Mesothelial cell of epicardium (in vitro differentiated cells): ENCODE results near the gene HMMR. TPM values are rescaled to one million over a fixed set of nuclear protein-coding genes. Genes with fewer than 3 reads are reported as not detected.

Experiments
- DNase-seq, 2 experiments: peaks; one replicate each; pipeline ENCODE4 v3.0.0; 2021; ENCODE audit warnings: low spot score in 2 of 2; ENCODE audit not compliant: unreplicated experiment in 2 of 2
- H3K27ac Mint-ChIP-seq: 2 replicates; pipeline ENCODE4 v1.8.0; 2021; ENCODE audit warnings: mixed read lengths
- H3K27me3 Mint-ChIP-seq: 2 replicates; pipeline ENCODE4 v1.8.0; 2021; ENCODE audit warnings: low read depth, mixed read lengths
- H3K36me3 Mint-ChIP-seq: 2 replicates; pipeline ENCODE4 v1.8.0; 2021; ENCODE audit warnings: mixed read lengths
- H3K4me1 Mint-ChIP-seq: 2 replicates; pipeline ENCODE4 v1.8.0; 2021; ENCODE audit warnings: mixed read lengths
- H3K4me3 Mint-ChIP-seq: 2 replicates; pipeline ENCODE4 v1.8.0; 2021; ENCODE audit warnings: mild to moderate bottlenecking, moderate library complexity, mixed read lengths
- H3K9me3 Mint-ChIP-seq: 2 replicates; pipeline ENCODE4 v1.8.0; 2021; ENCODE audit warnings: mixed read lengths
- total RNA-seq: library from RNA; stranded (reverse); gene quantifications from 3 replicates; pipeline ENCODE4 v1.2.1, GENCODE V29; 2021
- TF ChIP-seq, protein P1 (sequence below): fragments of 200-600 bp; sonication (generic); IDR thresholded peaks from one replicate; pipeline ENCODE4 v1.5.0; 2021; ENCODE audit warnings: antibody characterized with exemption; ENCODE audit not compliant: unreplicated experiment

HMMR gene
- total RNA-seq, 1 donor from 2014 or later, result 9.4 TPM

DNA sequence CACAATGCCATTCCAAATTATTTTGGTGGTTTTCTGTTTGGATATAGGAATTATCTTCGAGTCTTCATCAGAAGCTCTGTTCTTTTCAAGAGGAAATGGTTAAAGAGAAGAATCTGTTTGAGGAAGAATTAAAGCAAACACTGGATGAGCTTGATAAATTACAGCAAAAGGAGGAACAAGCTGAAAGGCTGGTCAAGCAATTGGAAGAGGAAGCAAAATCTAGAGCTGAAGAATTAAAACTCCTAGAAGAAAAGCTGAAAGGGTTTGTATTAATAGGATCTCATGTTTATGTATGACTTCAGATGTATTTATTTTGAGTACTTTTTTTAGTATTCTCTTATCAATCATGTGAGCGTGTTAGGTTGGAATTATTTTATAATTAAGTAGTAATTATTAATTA is 15.0 kb downstream of the HMMR start:
- no peak for DNase-seq
- Mint-ChIP-seq H3K27me3 (no peaks in the 10 kb centered on the region), H3K27ac (no peak overlapping the region), H3K4me1 (peaks cover 10% of the 10 kb centered on the region), H3K36me3 (peaks cover 10% of the 10 kb centered on the region), H3K9me3 (no peaks in the 10 kb centered on the region), H3K4me3 (no peak overlapping the region)
- TF ChIP-seq, protein P1, sequence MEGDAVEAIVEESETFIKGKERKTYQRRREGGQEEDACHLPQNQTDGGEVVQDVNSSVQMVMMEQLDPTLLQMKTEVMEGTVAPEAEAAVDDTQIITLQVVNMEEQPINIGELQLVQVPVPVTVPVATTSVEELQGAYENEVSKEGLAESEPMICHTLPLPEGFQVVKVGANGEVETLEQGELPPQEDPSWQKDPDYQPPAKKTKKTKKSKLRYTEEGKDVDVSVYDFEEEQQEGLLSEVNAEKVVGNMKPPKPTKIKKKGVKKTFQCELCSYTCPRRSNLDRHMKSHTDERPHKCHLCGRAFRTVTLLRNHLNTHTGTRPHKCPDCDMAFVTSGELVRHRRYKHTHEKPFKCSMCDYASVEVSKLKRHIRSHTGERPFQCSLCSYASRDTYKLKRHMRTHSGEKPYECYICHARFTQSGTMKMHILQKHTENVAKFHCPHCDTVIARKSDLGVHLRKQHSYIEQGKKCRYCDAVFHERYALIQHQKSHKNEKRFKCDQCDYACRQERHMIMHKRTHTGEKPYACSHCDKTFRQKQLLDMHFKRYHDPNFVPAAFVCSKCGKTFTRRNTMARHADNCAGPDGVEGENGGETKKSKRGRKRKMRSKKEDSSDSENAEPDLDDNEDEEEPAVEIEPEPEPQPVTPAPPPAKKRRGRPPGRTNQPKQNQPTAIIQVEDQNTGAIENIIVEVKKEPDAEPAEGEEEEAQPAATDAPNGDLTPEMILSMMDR, result no peak

DNA sequence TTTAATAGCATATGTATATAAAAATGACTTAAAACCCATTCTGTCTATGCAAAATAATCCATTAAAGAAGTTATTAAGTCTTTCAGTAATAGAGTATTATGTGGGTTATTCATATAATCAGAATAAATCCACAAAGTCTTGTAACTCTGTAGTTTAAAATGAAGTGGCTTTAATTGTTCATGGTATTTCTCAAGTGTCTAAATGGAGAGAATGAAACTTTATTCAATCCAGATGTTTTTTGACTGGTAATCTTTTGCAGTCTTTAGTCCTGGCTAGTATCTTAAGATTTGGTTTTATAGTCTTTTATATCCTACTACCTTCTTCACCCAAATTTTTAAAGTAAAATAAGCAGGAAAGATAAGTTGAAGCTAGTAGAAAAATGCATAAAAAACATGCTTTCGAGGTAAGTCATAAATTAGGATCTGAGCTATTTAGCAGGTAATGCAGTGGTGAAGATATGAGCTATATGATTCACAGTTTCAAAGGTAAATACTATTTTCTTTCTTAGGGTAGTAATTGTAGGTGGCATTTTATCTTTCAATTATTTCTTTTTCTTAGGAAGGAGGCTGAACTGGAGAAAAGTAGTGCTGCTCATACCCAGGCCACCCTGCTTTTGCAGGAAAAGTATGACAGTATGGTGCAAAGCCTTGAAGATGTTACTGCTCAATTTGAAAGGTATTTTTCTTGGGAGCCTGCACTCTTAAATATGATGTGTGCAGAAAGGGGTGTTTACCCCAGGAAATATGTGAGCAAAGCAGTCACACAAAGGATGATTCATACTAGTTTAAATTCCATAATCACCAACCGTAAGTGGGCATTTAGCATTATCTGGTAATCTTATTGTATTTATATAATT is 17.9 kb downstream of the HMMR start:
- Mint-ChIP-seq H3K4me3 (no peak overlapping the region), H3K4me1 (peaks cover 10% of the 10 kb centered on the region), H3K9me3 (no peaks in the 10 kb centered on the region), H3K36me3 (peaks cover 8% of the 10 kb centered on the region), H3K27ac (peak overlapping the region; percentile 67), H3K27me3 (no peaks in the 10 kb centered on the region)
- no peak for DNase-seq
- TF ChIP-seq, protein P1, result no peak

DNA sequence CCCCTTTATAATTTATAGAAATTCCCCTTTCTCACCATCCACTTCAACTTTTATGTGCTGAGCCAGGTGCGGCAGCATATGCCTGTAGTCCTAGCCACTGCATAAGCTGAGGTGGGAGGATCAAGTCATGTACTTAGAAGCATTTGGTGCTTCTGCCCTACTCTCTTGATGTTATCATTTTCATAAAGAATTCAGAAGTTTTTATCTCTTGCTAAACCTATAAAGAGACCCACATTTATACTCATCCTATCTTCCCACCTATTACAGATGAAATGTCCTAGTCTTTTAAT is 18.5 kb downstream of the HMMR start:
- Mint-ChIP-seq H3K4me3 (no peak overlapping the region), H3K4me1 (peaks cover 10% of the 10 kb centered on the region), H3K27me3 (no peaks in the 10 kb centered on the region), H3K9me3 (no peaks in the 10 kb centered on the region), H3K27ac (no peak overlapping the region), H3K36me3 (peaks cover 9% of the 10 kb centered on the region)
- DNase-seq, result no peak
- TF ChIP-seq, protein P1, result no peak

DNA sequence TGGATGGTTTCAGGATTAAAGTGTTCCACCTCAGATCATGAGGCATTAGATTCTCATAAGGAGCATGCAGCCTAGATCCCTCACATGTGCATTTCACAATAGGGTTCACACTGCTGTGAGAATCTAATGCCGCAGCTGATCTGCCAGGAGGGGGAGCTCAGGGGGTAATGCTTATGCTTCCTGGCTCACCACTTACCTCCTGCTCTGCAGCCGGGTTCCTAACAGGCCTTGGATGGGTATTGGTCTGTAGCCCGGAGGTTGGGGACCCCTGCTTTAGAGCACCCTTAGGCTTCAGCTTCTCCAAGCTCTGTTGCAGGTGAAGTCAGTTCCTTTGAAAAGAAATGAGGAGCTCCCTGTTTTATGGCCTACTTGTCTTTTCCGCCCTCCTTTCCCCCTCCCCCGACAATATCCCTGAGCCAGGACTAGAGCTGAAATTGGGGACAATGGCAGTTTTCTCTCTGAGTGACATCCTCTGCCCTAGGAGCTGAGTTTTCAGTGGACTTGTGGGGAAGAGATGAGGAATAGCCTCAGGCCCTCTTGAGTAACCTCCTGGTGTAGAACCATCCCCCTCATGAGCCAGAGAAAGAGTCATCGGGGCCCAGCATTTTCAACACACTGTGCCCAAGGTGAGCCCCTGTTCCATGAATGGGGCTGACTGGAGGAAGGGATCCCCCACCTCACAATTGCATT is 28.8 kb downstream of the HMMR start:
- Mint-ChIP-seq H3K4me3 (no peak overlapping the region), H3K27ac (peak overlapping the region; percentile 67), H3K4me1 (peaks cover 6% of the 10 kb centered on the region), H3K27me3 (no peaks in the 10 kb centered on the region), H3K36me3 (peaks cover 27% of the 10 kb centered on the region), H3K9me3 (peaks cover 16% of the 10 kb centered on the region)
- TF ChIP-seq, protein P1, result no peak
- no peak for DNase-seq

DNA sequence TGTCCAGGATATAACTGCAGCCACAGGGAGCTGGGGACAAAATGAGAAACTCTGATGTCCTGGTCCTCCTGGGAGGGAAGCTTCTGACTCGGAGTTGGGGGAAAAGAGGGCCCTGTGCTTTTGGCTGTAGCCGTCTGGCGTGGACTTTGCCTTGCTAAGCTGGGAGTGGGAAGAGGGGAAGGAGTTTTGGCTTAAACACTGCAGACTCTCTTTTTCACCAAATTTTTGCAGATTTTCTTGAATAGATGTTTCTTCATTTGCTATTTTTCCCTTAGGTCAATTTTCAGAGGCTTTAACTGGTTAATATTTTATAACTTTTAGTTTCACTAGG is 29.3 kb downstream of the HMMR start:
- Mint-ChIP-seq H3K27me3 (no peaks in the 10 kb centered on the region), H3K4me1 (peaks cover 6% of the 10 kb centered on the region), H3K27ac (peak overlapping the region; percentile 67), H3K36me3 (peaks cover 24% of the 10 kb centered on the region), H3K9me3 (peaks cover 16% of the 10 kb centered on the region), H3K4me3 (no peak overlapping the region)
- DNase-seq, result no peak
- TF ChIP-seq, protein P1, result no peak
